Keratinocyte (primary cell): ENCODE results near the gene IRAK3.

Source experiments
- CTCF ChIP-seq, 3 experiments: IDR thresholded peaks in 1 of 3; conservative IDR thresholded peaks in 1 of 3; optimal IDR thresholded peaks in 1 of 3; 2 replicates in 2 of 3; 3 replicates in 1 of 3; pipeline versions ENCODE3 to v1.5.1; 2011; ENCODE audit warnings: low read length in 3 of 3, mild to moderate bottlenecking in 3 of 3, moderate library complexity in 2 of 3, control low read depth in 1 of 3, inconsistent platforms in 1 of 3; ENCODE audit not compliant: insufficient read depth in 2 of 3; ENCODE audit errors: extremely low read depth in 1 of 3
- EZH2 ChIP-seq: IDR thresholded peaks from one replicate; pipeline ENCODE4 v1.6.1; 2012; ENCODE audit warnings: inconsistent platforms, mild to moderate bottlenecking, low read length, moderate library complexity

- TF ChIP-seq CTCF (optimal IDR thresholded peaks at IDR 0.05 in 1 of 3, IDR thresholded peaks at IDR 0.05 in 1 of 3, conservative IDR thresholded peaks at IDR 0.05 in 1 of 3; ENCODE audit: extremely low read depth in 1 of 3, insufficient read depth in 2 of 3, low read length in 3 of 3) (no peak), EZH2 (no peak)
Observed at GRCh38 chr12:66194122-66194521, 5.1 kb downstream of the IRAK3 start.
